GM15510 (cell line): ENCODE data around the gene HFE.

Experiments
- POLR2A ChIP-seq: IDR thresholded peaks from 3 replicates; pipeline ENCODE4 v1.6.1; 2011; ENCODE audit warnings: borderline replicate concordance; ENCODE audit not compliant: insufficient read length; ENCODE audit errors: extremely low read depth

HFE gene

DNA sequence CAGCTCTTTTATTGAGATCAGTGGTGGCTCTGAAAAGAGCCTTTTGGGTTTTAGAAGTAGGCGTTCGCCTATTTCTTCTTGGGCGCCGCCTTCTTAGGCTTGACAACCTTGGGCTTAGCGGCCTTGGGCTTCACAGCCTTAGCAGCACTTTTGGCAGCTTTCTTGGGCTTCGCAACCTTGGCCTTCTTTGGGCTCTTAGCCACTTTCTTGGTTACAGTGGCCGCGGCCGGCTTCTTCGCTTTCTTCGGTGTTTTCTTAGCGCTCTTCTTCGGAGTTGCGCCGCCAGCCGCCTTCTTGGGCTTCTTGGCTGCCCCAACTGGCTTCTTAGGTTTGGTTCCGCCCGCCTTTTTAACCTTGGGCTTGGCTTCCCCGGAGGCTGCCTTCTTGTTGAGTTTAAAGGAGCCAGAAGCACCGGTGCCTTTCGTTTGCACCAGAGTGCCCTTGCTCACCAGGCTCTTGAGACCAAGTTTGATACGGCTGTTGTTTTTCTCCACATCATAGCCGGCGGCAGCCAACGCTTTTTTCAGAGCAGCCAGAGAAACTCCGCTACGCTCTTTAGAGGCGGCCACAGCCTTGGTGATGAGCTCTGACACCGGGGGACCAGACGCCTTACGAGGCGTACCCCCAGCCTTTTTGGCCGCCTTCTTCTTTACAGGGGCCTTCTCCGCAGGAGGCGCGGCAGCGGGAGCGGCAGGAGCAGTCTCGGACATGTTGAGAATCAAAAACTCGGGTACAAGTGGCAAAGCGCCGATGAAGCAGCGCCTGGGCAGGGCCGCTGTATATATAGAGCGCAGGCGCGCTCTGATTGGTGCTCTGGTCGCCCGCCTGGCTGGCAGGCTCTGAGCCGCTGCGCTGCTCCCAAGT, 31.3 kb upstream of the HFE start:
- TF ChIP-seq POLR2A, result peak; percentile 99

DNA sequence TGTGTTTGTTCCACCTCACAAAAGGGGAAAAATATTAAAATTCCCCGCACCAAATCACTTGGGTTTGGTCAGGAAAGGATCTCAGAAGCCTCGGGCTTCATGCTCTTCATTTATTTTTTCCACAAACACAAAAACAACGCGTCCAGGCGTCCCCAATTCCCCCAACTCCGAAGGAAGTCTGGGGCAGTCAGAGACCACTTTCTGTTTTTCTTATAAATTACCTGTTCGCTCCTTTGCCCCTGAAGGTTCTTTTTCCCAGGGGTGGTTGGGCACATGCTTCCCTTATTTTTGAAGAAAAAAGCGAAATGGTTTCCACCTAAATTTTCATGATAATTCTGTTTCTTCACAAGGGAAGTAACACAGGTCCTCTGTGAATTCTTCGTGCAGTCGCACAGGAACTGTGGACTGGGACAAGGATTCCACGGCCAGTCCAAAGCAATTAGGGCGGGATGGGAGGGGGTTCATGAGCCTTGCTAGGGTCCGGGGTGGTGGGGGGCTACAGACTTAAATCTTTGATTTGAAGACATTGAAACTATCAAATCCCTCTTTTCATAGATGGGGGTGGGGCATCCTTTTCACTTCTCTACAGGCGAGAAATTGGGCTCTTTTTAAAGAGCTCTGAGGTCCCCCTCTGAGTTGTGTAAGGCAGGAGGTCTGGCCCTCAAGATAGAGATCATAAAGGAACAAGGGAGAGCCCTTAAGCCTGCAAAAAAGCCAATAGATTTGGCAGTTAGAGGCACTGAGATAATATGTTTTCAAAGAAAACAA, 30.5 kb upstream of the HFE start:
- TF ChIP-seq POLR2A, result no peak

DNA sequence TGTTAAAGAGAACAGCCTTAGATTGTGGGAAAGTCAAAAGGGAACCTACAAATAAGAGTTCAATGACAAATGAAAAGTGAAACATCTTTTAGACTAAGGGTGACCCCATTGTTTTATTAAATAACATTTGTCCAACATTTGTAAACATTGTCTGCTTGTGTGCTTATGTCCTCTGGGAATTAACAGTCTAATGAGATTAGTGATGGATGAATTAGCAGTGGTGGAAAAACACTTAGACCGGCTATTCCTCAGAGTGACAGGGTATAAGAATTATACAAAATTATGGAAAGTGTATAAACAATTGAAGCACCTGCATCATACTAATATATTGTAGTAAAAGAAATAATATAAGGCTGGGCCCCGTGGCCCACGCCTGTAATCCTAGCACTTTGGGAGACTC, 29.3 kb upstream of the HFE start:
- no peak for TF ChIP-seq POLR2A

DNA sequence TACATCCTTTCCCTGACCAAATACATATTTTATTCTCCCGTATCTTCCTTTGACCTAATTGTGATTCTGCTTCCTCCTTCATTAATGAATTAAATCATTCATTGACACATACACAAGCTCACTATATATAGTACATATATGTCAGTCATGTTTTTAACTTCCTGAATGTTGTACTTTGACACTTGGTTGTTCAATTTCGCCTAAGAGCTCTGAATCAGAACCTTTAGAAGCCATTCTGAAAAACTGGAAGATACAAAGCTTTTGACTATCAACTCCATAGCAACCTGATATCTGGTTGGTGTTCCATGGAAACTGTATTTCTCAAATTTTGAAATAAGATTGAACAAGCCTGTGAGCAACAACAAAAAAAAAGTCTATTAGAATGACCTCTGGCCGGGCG, 27.3 kb upstream of the HFE start:
- no peak for TF ChIP-seq POLR2A

DNA sequence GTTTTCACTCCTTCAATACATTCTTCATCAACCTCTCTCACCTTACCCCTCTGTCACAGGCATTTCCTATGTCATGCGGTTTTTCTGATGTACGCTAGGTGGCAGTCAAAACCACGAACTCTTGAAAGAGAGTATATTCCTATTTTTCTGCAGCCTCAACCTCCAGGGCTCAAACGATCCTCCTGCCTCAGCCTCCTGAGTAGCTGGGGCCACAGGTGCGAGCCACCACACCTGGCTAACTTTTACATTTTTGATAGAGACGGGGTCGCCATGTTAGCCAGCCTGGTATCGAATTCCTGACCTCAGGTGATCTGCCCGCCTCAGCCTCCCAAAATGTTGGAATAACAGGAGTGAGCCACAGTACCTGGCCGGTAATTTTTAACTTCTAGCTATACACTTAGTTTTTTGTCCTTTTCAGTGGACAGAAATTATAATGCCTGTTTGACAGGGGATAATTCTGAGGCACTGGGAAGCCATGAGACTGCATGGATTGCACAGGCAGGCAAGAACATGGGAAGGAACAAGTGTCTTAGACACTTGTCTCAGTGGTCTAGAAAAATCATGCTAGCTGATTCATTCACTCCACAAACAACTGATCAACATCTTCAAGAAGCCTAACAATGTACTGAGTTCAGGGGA, 22.5 kb upstream of the HFE start:
- no peak for TF ChIP-seq POLR2A

DNA sequence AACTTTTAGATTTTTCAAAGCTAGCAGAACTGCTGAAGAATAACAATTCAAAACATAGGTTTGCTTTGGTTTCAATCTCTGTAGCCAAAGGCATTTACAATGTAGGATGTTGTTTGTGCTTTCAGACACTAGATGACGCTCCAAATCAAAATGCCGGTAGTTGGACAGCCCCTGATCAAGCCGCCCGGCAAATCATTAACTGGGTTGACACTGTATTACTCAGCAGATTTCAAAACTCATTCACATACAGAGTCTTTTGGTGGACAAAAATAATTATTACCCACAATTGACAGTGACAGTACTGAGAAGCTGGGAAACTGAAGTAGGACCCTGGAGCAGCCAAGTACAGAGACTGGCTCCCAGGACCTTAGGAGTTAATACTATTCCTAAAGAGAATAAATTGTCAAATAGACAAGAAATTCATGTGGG, 21.3 kb upstream of the HFE start:
- no peak for TF ChIP-seq POLR2A

DNA sequence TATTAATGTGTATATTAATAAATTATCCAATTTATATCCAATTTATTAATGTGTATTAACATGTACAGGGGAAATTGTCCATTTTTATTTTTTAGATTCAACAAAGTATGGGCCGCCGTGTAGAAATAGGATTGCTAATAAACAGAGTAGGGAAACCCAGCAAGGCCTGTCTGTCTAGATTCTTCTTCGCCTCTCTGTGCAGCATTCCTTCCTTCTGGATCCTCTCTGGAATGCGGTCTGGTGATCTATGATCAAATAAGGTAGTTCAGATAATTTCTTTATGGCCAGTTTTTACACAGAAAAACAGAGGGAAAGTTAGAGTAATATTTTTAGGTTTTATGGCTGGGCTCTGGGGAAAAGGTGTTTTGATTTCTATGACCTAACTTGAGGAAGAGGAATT, 19.9 kb upstream of the HFE start:
- no peak for TF ChIP-seq POLR2A

DNA sequence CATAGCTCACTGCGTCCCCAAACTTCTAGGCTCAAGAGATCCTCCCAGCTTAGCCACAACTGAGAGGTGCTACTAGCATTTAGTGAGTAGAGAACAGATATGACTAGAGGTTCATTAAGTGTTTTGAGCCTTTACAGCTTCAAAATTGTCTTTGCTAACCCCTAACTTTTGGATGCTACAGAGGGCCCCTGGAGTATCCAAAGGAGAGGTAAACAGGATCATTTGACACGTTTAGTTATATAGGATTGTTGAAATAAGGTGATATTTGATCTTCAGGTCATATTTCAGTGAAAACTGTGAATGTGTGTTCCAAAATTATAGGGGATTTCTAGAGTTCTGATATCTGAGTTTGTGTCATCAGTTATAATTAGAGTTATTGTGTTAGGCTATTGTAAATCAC, 19.2 kb upstream of the HFE start:
- no peak for TF ChIP-seq POLR2A

DNA sequence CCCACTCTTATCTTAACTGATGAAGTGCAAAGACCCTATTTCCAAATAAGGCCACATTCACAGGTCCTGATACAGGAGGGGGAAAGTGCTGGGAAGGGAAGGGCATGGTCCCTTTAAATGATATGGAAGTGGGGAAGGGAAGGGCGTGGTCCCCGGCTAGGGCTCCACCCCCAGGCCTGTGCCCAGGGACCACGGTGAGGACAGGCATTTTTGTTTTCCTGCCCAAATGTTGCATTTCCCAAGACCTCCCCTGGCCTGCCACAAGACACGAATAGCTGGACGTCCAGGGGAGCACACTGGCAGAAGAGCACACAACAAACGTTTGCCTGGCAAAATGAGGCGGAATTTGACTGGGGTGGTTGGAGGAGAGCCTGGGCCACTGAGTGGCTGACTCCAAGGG, 16.1 kb upstream of the HFE start:
- TF ChIP-seq POLR2A, result no peak

DNA sequence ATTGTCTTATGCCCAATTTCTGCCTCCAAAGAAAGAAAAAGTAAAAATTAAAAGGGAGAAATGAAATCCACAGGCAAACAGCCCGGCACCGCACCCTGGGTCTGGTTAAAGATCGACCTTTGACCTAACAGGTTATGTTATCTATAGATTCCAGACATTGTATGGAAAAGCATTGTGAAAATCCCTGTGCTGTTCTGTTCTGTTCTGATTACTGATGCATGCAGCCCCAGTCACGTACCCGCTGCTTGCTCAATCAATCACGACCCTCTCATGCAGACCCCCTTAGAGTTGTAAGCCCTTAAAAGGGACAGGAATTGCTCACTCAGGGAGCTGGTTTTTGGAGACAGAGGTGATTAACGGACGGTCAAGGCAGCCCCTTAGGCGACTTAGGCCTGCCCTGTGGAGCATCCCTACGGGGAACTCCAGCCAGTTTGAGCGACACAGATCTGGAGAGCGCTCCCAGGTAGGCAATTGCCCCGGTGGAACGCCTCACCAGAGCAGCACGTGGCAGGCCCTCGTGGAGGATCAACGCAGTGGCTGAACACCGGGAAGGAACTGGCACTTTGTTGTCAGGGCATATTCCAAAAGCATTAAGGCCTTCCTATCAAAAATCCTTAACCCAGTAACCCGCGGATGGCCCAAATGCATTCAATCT, 12.0 kb upstream of the HFE start:
- TF ChIP-seq POLR2A, result no peak

DNA sequence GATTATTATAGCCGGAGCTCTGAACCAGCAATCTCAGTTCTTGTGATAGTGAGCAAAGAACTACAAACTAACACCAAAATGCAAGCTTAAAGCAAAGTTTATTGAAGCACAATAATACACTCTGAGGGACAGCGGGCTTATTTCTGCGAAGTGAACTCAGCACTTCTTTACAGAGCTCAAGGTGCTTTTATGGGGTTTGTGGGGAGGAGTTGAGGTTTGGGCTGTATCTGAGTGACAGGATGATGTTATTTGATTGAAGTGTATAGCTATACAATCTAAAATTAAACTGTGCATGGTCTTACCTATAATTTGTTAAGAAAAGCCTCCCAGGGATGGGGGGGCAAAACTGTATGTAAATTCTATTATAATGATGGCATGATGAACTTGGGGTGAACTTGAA, 1.0 kb upstream of the HFE start:
- no peak for TF ChIP-seq POLR2A

DNA sequence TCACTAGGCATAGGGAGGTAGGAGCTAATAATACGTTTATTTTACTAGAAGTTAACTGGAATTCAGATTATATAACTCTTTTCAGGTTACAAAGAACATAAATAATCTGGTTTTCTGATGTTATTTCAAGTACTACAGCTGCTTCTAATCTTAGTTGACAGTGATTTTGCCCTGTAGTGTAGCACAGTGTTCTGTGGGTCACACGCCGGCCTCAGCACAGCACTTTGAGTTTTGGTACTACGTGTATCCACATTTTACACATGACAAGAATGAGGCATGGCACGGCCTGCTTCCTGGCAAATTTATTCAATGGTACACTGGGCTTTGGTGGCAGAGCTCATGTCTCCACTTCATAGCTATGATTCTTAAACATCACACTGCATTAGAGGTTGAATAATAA, 1.1 kb downstream of the HFE start:
- no peak for TF ChIP-seq POLR2A

DNA sequence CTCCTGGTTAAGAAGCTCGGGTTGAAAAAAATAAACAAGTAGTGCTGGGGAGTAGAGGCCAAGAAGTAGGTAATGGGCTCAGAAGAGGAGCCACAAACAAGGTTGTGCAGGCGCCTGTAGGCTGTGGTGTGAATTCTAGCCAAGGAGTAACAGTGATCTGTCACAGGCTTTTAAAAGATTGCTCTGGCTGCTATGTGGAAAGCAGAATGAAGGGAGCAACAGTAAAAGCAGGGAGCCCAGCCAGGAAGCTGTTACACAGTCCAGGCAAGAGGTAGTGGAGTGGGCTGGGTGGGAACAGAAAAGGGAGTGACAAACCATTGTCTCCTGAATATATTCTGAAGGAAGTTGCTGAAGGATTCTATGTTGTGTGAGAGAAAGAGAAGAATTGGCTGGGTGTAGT, 2.0 kb downstream of the HFE start:
- no peak for TF ChIP-seq POLR2A

DNA sequence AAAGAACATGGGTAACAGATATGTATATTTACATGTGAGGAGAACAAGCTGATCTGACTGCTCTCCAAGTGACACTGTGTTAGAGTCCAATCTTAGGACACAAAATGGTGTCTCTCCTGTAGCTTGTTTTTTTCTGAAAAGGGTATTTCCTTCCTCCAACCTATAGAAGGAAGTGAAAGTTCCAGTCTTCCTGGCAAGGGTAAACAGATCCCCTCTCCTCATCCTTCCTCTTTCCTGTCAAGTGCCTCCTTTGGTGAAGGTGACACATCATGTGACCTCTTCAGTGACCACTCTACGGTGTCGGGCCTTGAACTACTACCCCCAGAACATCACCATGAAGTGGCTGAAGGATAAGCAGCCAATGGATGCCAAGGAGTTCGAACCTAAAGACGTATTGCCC, 5.2 kb downstream of the HFE start:
- TF ChIP-seq POLR2A, result no peak

DNA sequence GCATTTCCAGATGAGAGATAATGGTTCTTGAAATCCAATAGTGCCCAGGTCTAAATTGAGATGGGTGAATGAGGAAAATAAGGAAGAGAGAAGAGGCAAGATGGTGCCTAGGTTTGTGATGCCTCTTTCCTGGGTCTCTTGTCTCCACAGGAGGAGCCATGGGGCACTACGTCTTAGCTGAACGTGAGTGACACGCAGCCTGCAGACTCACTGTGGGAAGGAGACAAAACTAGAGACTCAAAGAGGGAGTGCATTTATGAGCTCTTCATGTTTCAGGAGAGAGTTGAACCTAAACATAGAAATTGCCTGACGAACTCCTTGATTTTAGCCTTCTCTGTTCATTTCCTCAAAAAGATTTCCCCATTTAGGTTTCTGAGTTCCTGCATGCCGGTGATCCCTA, 6.8 kb downstream of the HFE start:
- no peak for TF ChIP-seq POLR2A
